ENCODE results near the gene CCDC85C. TPM values are rescaled to one million over a fixed set of nuclear protein-coding genes. Genes with fewer than 3 reads are reported as not detected.

The CCDC85C gene
- total and polyA plus RNA-seq, 7 donors: 1.8 to 21.0 (median 7.9) TPM

DNA sequence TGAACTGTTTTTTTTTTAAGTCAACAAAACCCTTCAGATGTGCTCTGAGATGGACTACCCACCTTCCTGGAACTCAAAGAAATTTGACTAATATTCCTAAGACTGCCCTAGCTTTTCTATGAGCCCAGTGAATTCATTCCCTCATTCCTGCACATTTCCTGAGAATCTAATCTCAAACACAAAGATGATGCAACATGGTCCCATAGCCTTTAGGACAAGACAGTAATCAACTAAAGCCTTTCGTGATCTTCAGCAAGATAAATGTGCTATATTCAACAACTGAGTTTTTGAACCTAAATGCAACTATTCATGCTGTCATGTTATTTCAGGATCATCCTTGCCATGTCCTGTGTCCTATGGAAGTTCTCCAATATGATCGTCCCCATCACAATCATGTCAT lies 128.3 kb downstream of the CCDC85C start:
- Histone ChIP-seq H3K9me3 (no peaks in the 10 kb centered on the region), H3K4me3 (no peak overlapping the region), H3K27ac (no peak overlapping the region), H3K36me3 (ENCODE audit: insufficient read depth in 1 of 2, low read depth in 1 of 2) (no peaks in the 10 kb centered on the region), H3K4me1 (peaks cover 69% of the 10 kb centered on the region), H3K27me3 (ENCODE audit: insufficient read depth in 3 of 3, low read length in 2 of 3) (no peaks in the 10 kb centered on the region)
- 62 to 84% (median 65%) methylated on average over 2 of the region's 2 CpGs for WGBS, 3 donors
- TF ChIP-seq, protein P1, sequence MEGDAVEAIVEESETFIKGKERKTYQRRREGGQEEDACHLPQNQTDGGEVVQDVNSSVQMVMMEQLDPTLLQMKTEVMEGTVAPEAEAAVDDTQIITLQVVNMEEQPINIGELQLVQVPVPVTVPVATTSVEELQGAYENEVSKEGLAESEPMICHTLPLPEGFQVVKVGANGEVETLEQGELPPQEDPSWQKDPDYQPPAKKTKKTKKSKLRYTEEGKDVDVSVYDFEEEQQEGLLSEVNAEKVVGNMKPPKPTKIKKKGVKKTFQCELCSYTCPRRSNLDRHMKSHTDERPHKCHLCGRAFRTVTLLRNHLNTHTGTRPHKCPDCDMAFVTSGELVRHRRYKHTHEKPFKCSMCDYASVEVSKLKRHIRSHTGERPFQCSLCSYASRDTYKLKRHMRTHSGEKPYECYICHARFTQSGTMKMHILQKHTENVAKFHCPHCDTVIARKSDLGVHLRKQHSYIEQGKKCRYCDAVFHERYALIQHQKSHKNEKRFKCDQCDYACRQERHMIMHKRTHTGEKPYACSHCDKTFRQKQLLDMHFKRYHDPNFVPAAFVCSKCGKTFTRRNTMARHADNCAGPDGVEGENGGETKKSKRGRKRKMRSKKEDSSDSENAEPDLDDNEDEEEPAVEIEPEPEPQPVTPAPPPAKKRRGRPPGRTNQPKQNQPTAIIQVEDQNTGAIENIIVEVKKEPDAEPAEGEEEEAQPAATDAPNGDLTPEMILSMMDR (IDR thresholded peaks at IDR 0.05): no peak
- DNase-seq (no peak), ATAC-seq (no peak)
- intact Hi-C loops (cut with DNase I): no loop called here

DNA sequence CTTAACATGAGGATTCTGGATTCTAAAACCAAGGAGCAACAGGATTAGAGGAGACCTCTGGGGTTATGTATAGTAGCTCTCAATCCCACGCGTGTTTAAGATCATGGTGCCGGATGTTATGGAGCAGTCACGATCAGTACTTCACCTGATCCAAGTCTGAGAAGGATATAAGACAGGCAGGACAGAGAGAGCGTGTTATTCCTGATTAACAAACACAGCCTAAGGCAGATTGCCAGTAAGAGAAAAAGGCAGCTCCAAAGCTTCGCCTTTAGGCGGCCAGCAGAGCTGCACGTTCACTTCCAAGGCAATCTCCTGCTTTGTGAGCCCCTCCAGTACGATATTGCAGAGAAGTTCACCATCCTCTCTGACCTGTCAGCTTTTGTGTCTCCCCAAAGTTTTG lies 128.8 kb downstream of the CCDC85C start:
- TF ChIP-seq, protein P1 (IDR thresholded peaks at IDR 0.05): no peak
- DNase-seq: no peak

DNA sequence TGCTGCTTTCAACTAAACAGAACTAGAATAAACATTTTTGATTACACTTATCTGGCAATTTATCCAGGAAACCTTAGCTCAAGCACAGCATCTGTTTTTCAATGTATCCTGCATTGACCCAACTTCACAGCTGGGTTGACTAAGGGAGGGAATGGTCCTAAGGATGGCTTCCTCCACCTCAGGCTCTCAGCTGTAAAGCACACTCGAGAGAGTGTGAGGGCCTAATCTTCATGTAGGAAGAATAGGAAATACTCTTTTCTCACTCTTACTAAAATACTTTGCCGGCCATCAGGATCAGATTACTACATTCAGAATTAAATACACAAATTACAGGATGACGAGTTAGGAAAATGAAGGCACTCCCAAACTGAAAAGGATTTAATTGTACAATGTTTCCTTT lies 130.5 kb downstream of the CCDC85C start:
- Histone ChIP-seq H3K36me3 (ENCODE audit: insufficient read depth in 1 of 2, low read depth in 1 of 2) (no peaks in the 10 kb centered on the region), H3K4me1 (peaks cover 79% of the 10 kb centered on the region), H3K27me3 (ENCODE audit: insufficient read depth in 3 of 3, low read length in 2 of 3) (no peaks in the 10 kb centered on the region), H3K9me3 (no peaks in the 10 kb centered on the region), H3K4me3 (no peak overlapping the region), H3K27ac (no peak overlapping the region)
- TF ChIP-seq, protein P1 (IDR thresholded peaks at IDR 0.05): no peak
- DNase-seq (no peak), ATAC-seq (no peak)
- intact Hi-C loops (cut with DNase I): no loop called here
- WGBS, 3 donors: 51 to 77% (median 59%) methylated on average over 3 of the region's 3 CpGs

More for the DNA sequence above, 128.8 kb downstream of the CCDC85C start:
- intact Hi-C loops (cut with DNase I): no loop called here
- peaks cover 69% of the 10 kb centered on the region for H3K4me1 ChIP-seq
- peak in 2 of 4 donors; percentile 30 to 45 for ATAC-seq
- H3K36me3 ChIP-seq (ENCODE audit: insufficient read depth in 1 of 2, low read depth in 1 of 2): no peaks in the 10 kb centered on the region
- 38 to 69% (median 48%) methylated on average over 9 of the region's 9 CpGs for WGBS, 3 donors
- H3K9me3 ChIP-seq: no peaks in the 10 kb centered on the region
- no peaks in the 10 kb centered on the region for H3K27me3 ChIP-seq (ENCODE audit: insufficient read depth in 3 of 3, low read length in 2 of 3)
- no peak overlapping the region for H3K4me3 ChIP-seq
- H3K27ac ChIP-seq: no peak overlapping the region

DNA sequence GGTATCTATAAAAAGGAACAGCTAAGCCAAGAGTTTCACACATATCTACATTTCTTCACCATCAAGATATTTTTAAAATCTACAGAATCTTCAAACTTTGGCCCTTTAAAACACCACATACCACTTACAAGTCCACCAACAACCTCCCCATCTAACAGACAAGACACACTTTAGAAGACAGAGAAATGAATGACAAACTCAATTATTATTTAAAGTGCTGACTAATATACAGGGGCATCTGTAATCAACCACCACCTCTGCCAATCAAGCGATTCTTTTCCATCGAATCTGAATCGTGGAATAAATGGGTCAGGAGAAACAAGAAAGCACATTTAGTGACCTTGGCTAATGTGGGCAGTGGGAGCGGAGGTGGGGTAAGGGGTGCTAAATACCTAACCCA lies 131.1 kb downstream of the CCDC85C start:
- no peak overlapping the region for H3K27ac ChIP-seq
- H3K4me3 ChIP-seq: no peak overlapping the region
- H3K36me3 ChIP-seq (ENCODE audit: insufficient read depth in 1 of 2, low read depth in 1 of 2): no peaks in the 10 kb centered on the region
- ATAC-seq (peak in 3 of 4 donors; percentile 25 to 53 (median 41)), DNase-seq (no peak)
- H3K9me3 ChIP-seq: no peaks in the 10 kb centered on the region
- WGBS, 3 donors: 54 to 71% (median 59%) methylated on average over 4 of the region's 4 CpGs
- H3K4me1 ChIP-seq: peaks cover 79% of the 10 kb centered on the region
- intact Hi-C loops (cut with DNase I): no loop called here
- TF ChIP-seq, protein P1 (IDR thresholded peaks at IDR 0.05): no peak
- no peaks in the 10 kb centered on the region for H3K27me3 ChIP-seq (ENCODE audit: insufficient read depth in 3 of 3, low read length in 2 of 3)

DNA sequence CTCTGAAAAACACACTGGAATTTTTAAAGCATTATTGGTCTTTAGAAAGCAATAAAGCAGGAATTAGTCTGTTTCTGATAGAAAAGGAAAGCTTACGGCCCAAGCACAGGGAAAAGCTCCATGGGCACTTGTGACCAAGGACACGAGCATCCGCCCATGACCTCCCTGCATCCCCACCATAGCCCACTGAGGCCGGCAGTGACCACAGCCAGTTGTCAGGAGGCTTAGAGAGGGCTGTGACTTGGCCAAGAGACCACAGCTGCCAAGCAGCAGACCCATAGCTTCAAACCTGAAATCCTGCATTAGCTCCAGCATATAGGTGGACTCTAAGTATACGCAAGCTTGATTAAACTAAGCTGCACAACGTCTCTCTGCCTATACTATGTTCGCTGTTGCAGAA lies 132.3 kb downstream of the CCDC85C start:
- no peaks in the 10 kb centered on the region for H3K9me3 ChIP-seq
- intact Hi-C loops (cut with DNase I): no loop called here
- H3K4me3 ChIP-seq: no peak overlapping the region
- ATAC-seq: no peak
- 77 to 81% (median 77%) methylated on average over 7 of the region's 7 CpGs for WGBS, 3 donors
- DNase-seq: no peak
- H3K27ac ChIP-seq: no peak overlapping the region
- TF ChIP-seq, protein P1 (IDR thresholded peaks at IDR 0.05): no peak
- peaks cover 86% of the 10 kb centered on the region for H3K4me1 ChIP-seq
- H3K27me3 ChIP-seq (ENCODE audit: insufficient read depth in 3 of 3, low read length in 2 of 3): no peaks in the 10 kb centered on the region
- H3K36me3 ChIP-seq (ENCODE audit: insufficient read depth in 1 of 2, low read depth in 1 of 2): no peaks in the 10 kb centered on the region
